RWPE2 (cell line): ENCODE measurements around the gene ANKRD50.
A peak's percentile ranks its signal among the peaks of the same experiment; 100 is the strongest.

Experiments
- ATAC-seq: fragments of 200-7000 bp; cut with Tn5 transposase; 3 replicates; pipeline ENCODE4 v1.9.1; 2021; ENCODE audit warnings: low read depth
- DNase-seq: peaks from one replicate; pipeline ENCODE4 v3.0.0-alpha.2; 2020; ENCODE audit warnings: low spot score
- H3K27ac ChIP-seq: fragments of 450-650 bp; 2 replicates; pipeline ENCODE4 v1.5.1; 2017; ENCODE audit warnings: mild to moderate bottlenecking; ENCODE audit not compliant: poor library complexity, severe bottlenecking
- H3K27me3 ChIP-seq: fragments of 250-450 bp; sonication (Bioruptor Pico); 2 replicates; pipeline ENCODE4 v1.5.1; 2021; ENCODE audit warnings: mild to moderate bottlenecking, moderate library complexity; ENCODE audit not compliant: insufficient read depth, poor library complexity, severe bottlenecking
- H3K36me3 ChIP-seq: fragments of 250-450 bp; sonication (Bioruptor Pico); 2 replicates; pipeline ENCODE4 v1.5.1; 2020; ENCODE audit warnings: low read depth, mild to moderate bottlenecking, moderate library complexity
- H3K4me1 ChIP-seq: fragments of 250-450 bp; sonication (Bioruptor Pico); 2 replicates; pipeline ENCODE4 v1.5.1; 2021; ENCODE audit warnings: mild to moderate bottlenecking, moderate library complexity; ENCODE audit not compliant: insufficient read depth, poor library complexity, severe bottlenecking
- H3K4me3 ChIP-seq: fragments of 250-450 bp; sonication (Bioruptor Pico); 2 replicates; pipeline ENCODE4 v1.5.1; 2021; ENCODE audit warnings: mild to moderate bottlenecking, moderate library complexity; ENCODE audit not compliant: severe bottlenecking
- H3K9me3 ChIP-seq: fragments of 250-450 bp; sonication (Bioruptor Pico); 2 replicates; pipeline ENCODE4 v1.5.1; 2021; ENCODE audit warnings: mild to moderate bottlenecking, moderate library complexity; ENCODE audit not compliant: severe bottlenecking
- TF ChIP-seq, protein P1 (sequence below): fragments of 450-650 bp; IDR thresholded peaks from one replicate; pipeline ENCODE4 v1.5.1; 2017; ENCODE audit warnings: mild to moderate bottlenecking, moderate library complexity; ENCODE audit not compliant: poor library complexity, severe bottlenecking

ANKRD50 gene

DNA sequence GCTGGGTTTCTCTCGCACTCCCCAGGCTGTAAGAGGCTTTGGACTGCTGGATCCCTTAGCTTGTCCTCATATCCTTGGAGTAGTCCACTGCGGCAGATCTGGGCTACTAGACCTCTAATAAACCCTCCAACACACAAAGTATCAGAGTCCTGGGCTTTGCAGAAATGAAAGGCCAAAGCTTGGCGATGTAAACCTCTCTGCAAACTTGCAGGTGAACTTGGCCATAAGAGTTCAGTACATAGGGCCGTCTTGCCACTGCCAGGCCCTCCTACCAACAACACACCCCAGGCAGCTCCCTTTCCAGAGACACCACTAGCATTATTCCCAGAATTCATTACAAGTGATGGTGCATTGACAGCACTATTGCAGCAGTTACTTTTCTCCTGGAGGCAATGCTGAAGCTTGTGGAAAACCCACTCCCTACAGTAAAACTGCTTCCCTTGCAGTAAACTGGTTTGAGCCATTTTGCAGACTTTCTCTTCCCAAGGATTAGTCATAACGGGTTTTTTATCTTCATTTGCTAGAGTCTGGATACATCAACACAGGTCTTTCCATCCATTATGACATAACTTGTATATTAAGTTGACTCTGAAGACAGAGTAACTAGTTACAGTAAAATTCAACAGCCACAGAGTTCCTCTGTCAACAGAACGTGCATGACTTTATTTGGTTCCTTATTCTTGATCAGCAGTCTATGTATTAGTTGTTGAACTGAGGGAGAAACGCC is 2.4 kb downstream of the ANKRD50 start:
- H3K27me3 ChIP-seq = no peaks in the 10 kb centered on the region
- no peaks in the 10 kb centered on the region for H3K9me3 ChIP-seq
- peak overlapping the region; percentile 88 for H3K27ac ChIP-seq
- ATAC-seq (no peak), DNase-seq (no peak)
- peak overlapping the region; percentile 96 for H3K4me3 ChIP-seq
- H3K4me1 ChIP-seq = peaks cover 33% of the 10 kb centered on the region
- H3K36me3 ChIP-seq = peaks cover 58% of the 10 kb centered on the region
- TF ChIP-seq, protein P1, sequence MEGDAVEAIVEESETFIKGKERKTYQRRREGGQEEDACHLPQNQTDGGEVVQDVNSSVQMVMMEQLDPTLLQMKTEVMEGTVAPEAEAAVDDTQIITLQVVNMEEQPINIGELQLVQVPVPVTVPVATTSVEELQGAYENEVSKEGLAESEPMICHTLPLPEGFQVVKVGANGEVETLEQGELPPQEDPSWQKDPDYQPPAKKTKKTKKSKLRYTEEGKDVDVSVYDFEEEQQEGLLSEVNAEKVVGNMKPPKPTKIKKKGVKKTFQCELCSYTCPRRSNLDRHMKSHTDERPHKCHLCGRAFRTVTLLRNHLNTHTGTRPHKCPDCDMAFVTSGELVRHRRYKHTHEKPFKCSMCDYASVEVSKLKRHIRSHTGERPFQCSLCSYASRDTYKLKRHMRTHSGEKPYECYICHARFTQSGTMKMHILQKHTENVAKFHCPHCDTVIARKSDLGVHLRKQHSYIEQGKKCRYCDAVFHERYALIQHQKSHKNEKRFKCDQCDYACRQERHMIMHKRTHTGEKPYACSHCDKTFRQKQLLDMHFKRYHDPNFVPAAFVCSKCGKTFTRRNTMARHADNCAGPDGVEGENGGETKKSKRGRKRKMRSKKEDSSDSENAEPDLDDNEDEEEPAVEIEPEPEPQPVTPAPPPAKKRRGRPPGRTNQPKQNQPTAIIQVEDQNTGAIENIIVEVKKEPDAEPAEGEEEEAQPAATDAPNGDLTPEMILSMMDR = no peak

DNA sequence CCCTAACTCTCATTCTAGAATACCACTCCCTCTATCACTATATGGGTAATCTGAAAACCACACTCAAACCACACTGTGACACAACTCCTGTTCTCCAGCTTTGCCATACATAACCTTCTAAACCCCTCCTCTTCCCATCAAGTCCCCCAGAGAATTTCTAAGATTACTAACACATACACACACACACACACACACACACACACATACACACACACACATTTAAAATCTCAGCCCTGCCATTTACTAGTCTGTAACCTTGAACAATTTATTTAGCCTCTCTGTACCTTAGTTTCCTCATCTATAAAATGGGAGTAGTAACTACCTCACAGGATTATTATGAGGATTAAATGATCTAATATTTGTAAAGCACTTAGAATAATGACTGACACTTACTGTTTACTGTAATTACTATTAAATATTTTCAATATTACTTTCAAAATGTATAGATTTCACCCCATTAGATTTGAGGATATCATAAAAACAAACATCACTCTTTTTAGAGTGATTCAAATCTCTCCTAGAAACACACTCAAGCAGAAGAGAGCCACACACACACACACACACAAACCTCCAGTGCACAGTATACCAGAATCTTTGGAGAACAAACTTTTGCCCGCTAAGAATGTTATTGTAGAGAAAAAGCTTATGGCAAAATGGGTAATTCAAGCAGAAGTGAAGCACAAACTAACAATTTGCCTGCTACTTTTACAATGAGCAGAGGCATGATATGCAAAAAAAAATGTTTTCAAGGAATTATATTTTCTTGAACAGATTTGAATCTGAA is 3.8 kb downstream of the ANKRD50 start:
- peaks cover 38% of the 10 kb centered on the region for H3K4me1 ChIP-seq
- peaks cover 73% of the 10 kb centered on the region for H3K36me3 ChIP-seq
- peak overlapping the region; percentile 96 for H3K4me3 ChIP-seq
- TF ChIP-seq, protein P1 = no peak
- DNase-seq (no peak), ATAC-seq (no peak)
- no peaks in the 10 kb centered on the region for H3K27me3 ChIP-seq
- peak overlapping the region; percentile 88 for H3K27ac ChIP-seq
- no peaks in the 10 kb centered on the region for H3K9me3 ChIP-seq

- ATAC-seq = no peak
- Histone ChIP-seq H3K27ac (no peak overlapping the region), H3K4me1 (peaks cover 35% of the 10 kb centered on the region), H3K9me3 (no peaks in the 10 kb centered on the region), H3K36me3 (peaks cover 99% of the 10 kb centered on the region), H3K4me3 (no peak overlapping the region), H3K27me3 (no peaks in the 10 kb centered on the region)
- no peak for DNase-seq
- TF ChIP-seq, protein P1 = no peak
Observed at GRCh38 chr4:124705393-124705792, 7.1 kb downstream of the ANKRD50 start.

GRCh38 chr4:124703154-124703553 is 9.4 kb downstream of the ANKRD50 start:
- TF ChIP-seq, protein P1 = no peak
- Histone ChIP-seq H3K4me1 (peaks cover 30% of the 10 kb centered on the region), H3K9me3 (peaks cover under 1% of the 10 kb centered on the region), H3K4me3 (no peak overlapping the region), H3K27me3 (no peaks in the 10 kb centered on the region), H3K36me3 (peaks cover 99% of the 10 kb centered on the region), H3K27ac (no peak overlapping the region)
- ATAC-seq (no peak), DNase-seq (no peak)
